HG03439 (cell line): ENCODE measurements around the gene LY6G6C.

Source experiments
- ATAC-seq: cut with Tn5 transposase; IDR thresholded peaks from one replicate; pipeline ENCODE4 v1.9.1; 2021; ENCODE audit warnings: mild to moderate bottlenecking, moderate library complexity; ENCODE audit not compliant: unreplicated experiment

The LY6G6C gene

DNA sequence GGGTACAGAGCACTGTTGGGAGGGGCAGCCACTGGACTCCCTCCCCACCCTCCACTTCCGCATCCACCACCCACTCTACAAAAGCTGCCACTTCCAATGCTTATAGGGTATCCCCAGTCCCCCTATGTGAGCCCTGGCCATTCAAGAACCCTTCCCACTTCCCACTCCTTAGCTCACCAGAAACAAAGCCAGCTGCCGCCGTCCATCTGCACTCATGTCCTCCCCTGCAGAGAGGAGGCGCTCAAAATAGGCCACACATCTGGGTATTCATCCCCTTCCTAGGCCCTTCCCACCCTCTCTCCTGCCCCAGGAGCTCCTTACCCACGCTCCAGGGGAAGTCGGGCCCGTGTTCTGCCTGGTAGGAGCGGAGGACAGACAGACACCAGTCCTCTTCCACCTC is 34.2 kb downstream of the LY6G6C start:
- no peak for ATAC-seq

DNA sequence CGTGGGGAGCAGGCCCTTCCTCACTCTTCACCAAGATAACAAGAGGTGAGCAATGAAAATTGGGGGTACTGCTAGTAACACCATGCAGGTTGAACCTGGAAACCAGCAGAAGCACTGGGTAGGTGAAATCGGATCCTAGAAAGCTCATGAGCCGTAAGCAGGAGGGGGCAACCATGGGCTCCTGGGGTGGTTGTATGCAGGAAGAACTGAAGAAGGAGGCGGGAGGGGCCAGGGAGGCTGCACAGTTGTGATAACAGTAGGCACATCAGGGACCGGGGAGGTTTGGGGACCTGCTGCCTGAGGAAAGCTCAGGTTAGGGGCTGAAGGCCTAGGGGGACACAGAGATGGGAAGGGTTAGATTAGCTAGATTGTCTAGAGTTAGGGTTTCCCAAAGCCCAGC is 35.1 kb downstream of the LY6G6C start:
- no peak for ATAC-seq

GRCh38 chr6:31683591-31683990 is 38.0 kb downstream of the LY6G6C start:
- no peak for ATAC-seq

DNA sequence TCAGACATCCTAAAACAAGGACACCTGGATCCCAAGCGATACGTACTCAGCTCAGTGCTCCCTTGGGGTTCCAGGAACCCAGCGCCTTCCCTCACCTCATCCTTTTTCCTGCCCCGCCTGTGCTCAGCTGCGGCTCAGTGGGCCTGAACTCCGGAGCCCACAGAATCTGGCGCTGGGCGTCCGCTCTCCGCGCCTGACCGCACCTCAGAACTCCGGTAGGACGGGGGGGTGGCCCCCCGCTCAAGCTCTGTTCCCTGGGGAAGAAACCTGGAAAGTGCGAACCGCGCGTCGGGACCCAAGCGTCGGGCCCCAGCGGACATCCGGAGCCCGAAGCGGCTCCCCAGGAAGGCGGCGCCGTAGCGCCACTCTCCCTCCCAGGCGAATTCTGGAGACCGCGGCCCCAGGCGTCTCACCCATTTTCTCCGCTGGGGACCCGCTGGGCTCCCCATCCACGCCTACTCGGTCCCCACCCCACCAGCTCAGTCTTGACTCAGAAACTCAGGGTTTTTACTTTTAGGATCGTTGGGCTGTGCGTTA is 40.3 kb downstream of the LY6G6C start:
- ATAC-seq = no peak

DNA sequence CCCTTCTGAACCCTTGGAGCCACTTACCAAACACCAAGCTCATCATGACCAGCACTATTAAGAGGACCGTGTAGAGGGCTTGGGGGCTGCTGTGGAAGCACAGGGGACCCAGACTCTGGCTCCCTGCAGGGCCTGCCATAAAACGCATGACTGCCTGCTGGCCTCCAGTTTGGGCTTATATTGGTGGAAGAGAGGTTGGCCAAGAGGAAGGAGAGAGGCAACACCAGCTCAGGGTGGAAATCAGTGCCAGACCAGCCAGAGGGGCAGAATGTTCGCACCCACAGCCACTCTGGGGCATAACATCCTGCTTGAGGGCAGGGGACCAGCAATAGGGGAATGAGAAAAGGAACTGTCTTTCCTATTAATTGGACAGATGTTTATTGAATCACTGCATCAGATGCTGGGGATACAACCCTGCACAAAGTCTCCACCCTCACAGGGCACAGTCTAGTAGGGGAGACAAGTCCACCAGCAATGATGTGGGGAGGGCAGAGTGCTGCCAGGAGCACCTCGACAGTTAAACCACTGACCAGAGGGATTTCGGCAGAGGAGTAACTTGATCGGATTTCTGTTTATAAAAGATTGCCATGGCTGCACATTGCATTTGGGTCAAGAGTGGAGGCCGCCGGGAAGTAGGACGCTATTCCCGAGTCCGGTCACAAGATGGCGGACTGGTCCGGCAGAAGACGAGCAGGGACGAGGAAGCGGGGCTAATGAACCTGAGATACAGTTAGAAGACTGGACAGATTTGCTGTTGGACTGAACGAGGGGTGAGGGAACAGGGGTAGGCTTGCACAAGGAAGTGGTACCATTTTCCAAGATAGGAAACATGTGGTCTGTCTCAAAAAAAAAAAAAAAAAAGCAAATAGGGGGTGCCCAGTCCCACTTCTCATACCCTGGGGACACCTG is 41.1 kb downstream of the LY6G6C start, which contains the start of gene LY6G5C:
Gene LY6G5C (minus strand): TSS at position 842 of the 909 bp plus-strand sequence. CDS start 694 bp downstream, at position 148.
- ATAC-seq = no peak

- ATAC-seq = no peak
Measured at GRCh38 chr6:31677955-31678354, 43.6 kb downstream of the LY6G6C start.

GRCh38 chr6:31676904-31677303 is 44.6 kb downstream of the LY6G6C start:
- no peak for ATAC-seq

GRCh38 chr6:31676322-31676903 is 45.1 kb downstream of the LY6G6C start:
- ATAC-seq = no peak

GRCh38 chr6:31669676-31670075 is 51.9 kb downstream of the LY6G6C start, which contains the start of gene LY6G5B:
LY6G5B (plus strand) TSS chr6:31669976; CDS start chr6:31670951, 975 bp downstream.
- ATAC-seq = no peak
